WTC11 (cell line): Measurements from ENCODE around the gene TBC1D22A. TPM values are rescaled to one million over a fixed set of nuclear protein-coding genes. Genes with fewer than 3 reads are reported as not detected.

Experiments
- ATAC-seq: fragments of 200-7000 bp; cut with Tn5 transposase; 2 replicates; pipeline ENCODE4 v1.10.0; 2021; ENCODE audit warnings: mild to moderate bottlenecking, moderate library complexity
- CTCF ChIA-PET: fragments of 300-600 bp; sonication (Branson Sonifier 250); formaldehyde crosslinking; loops from one replicate; lab custom pipeline; 2021; ENCODE audit warnings: antibody characterized with exemption; lab: Charles Lee
- POLR2A ChIA-PET: fragments of 350-600 bp; sonication (Branson Sonifier 250); formaldehyde crosslinking; loops from one replicate; lab custom pipeline; 2021; ENCODE audit warnings: antibody characterized with exemption; lab: Charles Lee
- DNase-seq: peaks from one replicate; pipeline ENCODE4 v3.0.0; 2021; ENCODE audit warnings: low spot score
- H3K27ac Mint-ChIP-seq: 2 replicates; pipeline ENCODE4 v1.8.0; 2021; ENCODE audit warnings: mixed read lengths
- H3K27me3 Mint-ChIP-seq: 2 replicates; pipeline ENCODE4 v1.8.0; 2021; ENCODE audit warnings: low read depth, mild to moderate bottlenecking, moderate library complexity, mixed read lengths
- H3K36me3 Mint-ChIP-seq: 2 replicates; pipeline ENCODE4 v1.8.0; 2021; ENCODE audit warnings: mixed read lengths
- H3K4me1 Mint-ChIP-seq: 2 replicates; pipeline ENCODE4 v1.8.0; 2022; ENCODE audit warnings: mixed read lengths
- H3K4me3 Mint-ChIP-seq: 2 replicates; pipeline ENCODE4 v1.8.0; 2021; ENCODE audit warnings: mild to moderate bottlenecking, moderate library complexity, mixed read lengths
- H3K9me3 Mint-ChIP-seq: 2 replicates; pipeline ENCODE4 v1.8.0; 2021; ENCODE audit warnings: mixed read lengths
- ETV6 ChIP-seq: sonication (generic); formaldehyde crosslinking; IDR thresholded peaks from 2 replicates; pipeline ENCODE4 v1.8.1; 2022; ENCODE audit warnings: mild to moderate bottlenecking, missing genetic modification reagents
- FOXP1 ChIP-seq: sonication (generic); formaldehyde crosslinking; IDR thresholded peaks from 2 replicates; pipeline ENCODE4 v1.8.0; 2022; ENCODE audit warnings: missing genetic modification reagents, mild to moderate bottlenecking, moderate library complexity, borderline replicate concordance
- IRF2 ChIP-seq: sonication (generic); formaldehyde crosslinking; IDR thresholded peaks from 2 replicates; pipeline ENCODE4 v1.8.0; 2022; ENCODE audit warnings: low read depth, missing genetic modification reagents, borderline replicate concordance
- NR3C1 ChIP-seq: sonication (generic); formaldehyde crosslinking; conservative IDR thresholded peaks from 2 replicates; pipeline ENCODE4 v1.8.1; 2023; ENCODE audit warnings: low read depth, mild to moderate bottlenecking, missing genetic modification reagents
- ZNF138 ChIP-seq: sonication (generic); formaldehyde crosslinking; conservative IDR thresholded peaks from 2 replicates; pipeline ENCODE4 v1.8.1; 2022; ENCODE audit warnings: mild to moderate bottlenecking, moderate library complexity, missing genetic modification reagents
- ZNF232 ChIP-seq: sonication (generic); formaldehyde crosslinking; IDR thresholded peaks from 2 replicates; pipeline ENCODE4 v1.8.0; 2022; ENCODE audit warnings: mild to moderate bottlenecking, missing genetic modification reagents
- total RNA-seq: library from RNA; stranded (reverse); gene quantifications from 3 replicates; pipeline ENCODE4 v1.2.3, GENCODE V29; 2021
- TF ChIP-seq, protein P1 (sequence below): fragments of 250-450 bp; sonication (Bioruptor Pico); IDR thresholded peaks from 2 replicates; pipeline ENCODE4 v1.9.0; 2021; ENCODE audit warnings: moderate library complexity, mild to moderate bottlenecking, inconsistent platforms, borderline replicate concordance
- TF ChIP-seq, protein P2 (sequence below): fragments of 250-450 bp; sonication (Bioruptor Pico); IDR thresholded peaks from 2 replicates; pipeline ENCODE4 v1.8.0; 2021; ENCODE audit warnings: mild to moderate bottlenecking
- TF ChIP-seq, protein P3 (sequence below): sonication (generic); formaldehyde crosslinking; IDR thresholded peaks from 2 replicates; pipeline ENCODE4 v1.8.1; 2023; ENCODE audit warnings: mild to moderate bottlenecking, missing genetic modification reagents, borderline replicate concordance
- TF ChIP-seq, protein P4 (sequence below): fragments of 250-450 bp; sonication (Bioruptor Pico); IDR thresholded peaks from 2 replicates; pipeline ENCODE4 v1.9.0; 2021; ENCODE audit warnings: mild to moderate bottlenecking, borderline replicate concordance
- TF ChIP-seq, protein P5 (sequence below): fragments of 200-600 bp; IDR thresholded peaks from 2 replicates; pipeline ENCODE4 v1.8.0; 2022; ENCODE audit warnings: antibody characterized with exemption

Gene TBC1D22A
- total RNA-seq, 1 experiment from 2014 or later = 18.1 TPM

DNA sequence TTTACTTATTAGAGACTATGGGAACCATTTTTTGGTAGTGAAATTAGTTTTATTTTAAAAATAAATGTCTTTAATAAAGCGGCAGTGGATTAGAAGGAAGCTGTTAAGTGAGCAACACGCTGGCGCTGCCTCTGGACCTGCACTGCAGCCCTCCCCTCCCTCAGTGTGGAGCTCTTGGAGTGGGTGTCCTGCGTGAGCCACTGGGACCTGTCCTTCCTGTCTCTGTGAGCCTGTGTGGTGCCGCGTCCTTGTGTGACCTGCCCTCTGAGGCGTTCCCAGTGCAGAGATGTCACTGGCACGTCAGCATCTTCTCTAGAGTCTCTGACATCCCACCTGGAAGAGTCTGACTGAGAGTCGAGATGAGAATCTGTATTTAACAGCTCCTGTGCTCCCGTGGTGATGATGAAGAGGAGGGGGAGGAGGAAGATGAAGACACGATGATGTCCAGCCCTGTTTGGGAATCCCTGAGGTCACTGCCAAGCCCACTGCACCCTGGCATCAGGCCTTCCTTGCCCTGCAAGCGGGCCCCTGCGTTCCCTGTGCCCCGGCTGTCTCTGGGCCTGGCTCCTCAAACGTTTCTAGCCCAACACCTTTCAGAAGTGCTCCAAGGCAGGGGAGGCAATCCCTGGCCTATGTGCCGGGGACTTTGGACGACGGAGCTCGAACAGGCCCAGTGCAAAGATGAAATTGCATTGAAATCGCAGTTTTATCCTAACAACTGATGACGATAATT is 271.8 kb downstream of the TBC1D22A start:
- no peak for DNase-seq
- TF ChIP-seq, protein P1, sequence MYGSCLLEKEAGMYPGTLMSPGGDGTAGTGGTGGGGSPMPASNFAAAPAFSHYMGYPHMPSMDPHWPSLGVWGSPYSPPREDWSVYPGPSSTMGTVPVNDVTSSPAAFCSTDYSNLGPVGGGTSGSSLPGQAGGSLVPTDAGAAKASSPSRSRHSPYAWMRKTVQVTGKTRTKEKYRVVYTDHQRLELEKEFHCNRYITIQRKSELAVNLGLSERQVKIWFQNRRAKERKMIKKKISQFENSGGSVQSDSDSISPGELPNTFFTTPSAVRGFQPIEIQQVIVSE (CRISPR knock-in tag) = no peak
- TF ChIP-seq NR3C1 (no peak), ETV6 (CRISPR knock-in tag) (no peak), FOXP1 (CRISPR knock-in tag) (no peak), ZNF232 (no peak)
- TF ChIP-seq, protein P2, sequence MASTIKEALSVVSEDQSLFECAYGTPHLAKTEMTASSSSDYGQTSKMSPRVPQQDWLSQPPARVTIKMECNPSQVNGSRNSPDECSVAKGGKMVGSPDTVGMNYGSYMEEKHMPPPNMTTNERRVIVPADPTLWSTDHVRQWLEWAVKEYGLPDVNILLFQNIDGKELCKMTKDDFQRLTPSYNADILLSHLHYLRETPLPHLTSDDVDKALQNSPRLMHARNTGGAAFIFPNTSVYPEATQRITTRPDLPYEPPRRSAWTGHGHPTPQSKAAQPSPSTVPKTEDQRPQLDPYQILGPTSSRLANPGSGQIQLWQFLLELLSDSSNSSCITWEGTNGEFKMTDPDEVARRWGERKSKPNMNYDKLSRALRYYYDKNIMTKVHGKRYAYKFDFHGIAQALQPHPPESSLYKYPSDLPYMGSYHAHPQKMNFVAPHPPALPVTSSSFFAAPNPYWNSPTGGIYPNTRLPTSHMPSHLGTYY = no peak
- TF ChIP-seq, protein P3, sequence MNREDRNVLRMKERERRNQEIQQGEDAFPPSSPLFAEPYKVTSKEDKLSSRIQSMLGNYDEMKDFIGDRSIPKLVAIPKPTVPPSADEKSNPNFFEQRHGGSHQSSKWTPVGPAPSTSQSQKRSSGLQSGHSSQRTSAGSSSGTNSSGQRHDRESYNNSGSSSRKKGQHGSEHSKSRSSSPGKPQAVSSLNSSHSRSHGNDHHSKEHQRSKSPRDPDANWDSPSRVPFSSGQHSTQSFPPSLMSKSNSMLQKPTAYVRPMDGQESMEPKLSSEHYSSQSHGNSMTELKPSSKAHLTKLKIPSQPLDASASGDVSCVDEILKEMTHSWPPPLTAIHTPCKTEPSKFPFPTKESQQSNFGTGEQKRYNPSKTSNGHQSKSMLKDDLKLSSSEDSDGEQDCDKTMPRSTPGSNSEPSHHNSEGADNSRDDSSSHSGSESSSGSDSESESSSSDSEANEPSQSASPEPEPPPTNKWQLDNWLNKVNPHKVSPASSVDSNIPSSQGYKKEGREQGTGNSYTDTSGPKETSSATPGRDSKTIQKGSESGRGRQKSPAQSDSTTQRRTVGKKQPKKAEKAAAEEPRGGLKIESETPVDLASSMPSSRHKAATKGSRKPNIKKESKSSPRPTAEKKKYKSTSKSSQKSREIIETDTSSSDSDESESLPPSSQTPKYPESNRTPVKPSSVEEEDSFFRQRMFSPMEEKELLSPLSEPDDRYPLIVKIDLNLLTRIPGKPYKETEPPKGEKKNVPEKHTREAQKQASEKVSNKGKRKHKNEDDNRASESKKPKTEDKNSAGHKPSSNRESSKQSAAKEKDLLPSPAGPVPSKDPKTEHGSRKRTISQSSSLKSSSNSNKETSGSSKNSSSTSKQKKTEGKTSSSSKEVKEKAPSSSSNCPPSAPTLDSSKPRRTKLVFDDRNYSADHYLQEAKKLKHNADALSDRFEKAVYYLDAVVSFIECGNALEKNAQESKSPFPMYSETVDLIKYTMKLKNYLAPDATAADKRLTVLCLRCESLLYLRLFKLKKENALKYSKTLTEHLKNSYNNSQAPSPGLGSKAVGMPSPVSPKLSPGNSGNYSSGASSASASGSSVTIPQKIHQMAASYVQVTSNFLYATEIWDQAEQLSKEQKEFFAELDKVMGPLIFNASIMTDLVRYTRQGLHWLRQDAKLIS = no peak
- TF ChIP-seq, protein P4, sequence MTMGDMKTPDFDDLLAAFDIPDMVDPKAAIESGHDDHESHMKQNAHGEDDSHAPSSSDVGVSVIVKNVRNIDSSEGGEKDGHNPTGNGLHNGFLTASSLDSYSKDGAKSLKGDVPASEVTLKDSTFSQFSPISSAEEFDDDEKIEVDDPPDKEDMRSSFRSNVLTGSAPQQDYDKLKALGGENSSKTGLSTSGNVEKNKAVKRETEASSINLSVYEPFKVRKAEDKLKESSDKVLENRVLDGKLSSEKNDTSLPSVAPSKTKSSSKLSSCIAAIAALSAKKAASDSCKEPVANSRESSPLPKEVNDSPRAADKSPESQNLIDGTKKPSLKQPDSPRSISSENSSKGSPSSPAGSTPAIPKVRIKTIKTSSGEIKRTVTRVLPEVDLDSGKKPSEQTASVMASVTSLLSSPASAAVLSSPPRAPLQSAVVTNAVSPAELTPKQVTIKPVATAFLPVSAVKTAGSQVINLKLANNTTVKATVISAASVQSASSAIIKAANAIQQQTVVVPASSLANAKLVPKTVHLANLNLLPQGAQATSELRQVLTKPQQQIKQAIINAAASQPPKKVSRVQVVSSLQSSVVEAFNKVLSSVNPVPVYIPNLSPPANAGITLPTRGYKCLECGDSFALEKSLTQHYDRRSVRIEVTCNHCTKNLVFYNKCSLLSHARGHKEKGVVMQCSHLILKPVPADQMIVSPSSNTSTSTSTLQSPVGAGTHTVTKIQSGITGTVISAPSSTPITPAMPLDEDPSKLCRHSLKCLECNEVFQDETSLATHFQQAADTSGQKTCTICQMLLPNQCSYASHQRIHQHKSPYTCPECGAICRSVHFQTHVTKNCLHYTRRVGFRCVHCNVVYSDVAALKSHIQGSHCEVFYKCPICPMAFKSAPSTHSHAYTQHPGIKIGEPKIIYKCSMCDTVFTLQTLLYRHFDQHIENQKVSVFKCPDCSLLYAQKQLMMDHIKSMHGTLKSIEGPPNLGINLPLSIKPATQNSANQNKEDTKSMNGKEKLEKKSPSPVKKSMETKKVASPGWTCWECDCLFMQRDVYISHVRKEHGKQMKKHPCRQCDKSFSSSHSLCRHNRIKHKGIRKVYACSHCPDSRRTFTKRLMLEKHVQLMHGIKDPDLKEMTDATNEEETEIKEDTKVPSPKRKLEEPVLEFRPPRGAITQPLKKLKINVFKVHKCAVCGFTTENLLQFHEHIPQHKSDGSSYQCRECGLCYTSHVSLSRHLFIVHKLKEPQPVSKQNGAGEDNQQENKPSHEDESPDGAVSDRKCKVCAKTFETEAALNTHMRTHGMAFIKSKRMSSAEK (CRISPR knock-in tag) = no peak
- Mint-ChIP-seq H3K4me3 (no peak overlapping the region), H3K36me3 (no peaks in the 10 kb centered on the region), H3K27ac (peak overlapping the region; percentile 67), H3K9me3 (no peaks in the 10 kb centered on the region), H3K4me1 (peaks cover 5% of the 10 kb centered on the region; the same call in 1 of the 2 replicates), H3K27me3 (no peaks in the 10 kb centered on the region)
- no peak for ATAC-seq
- ChIA-PET CTCF (no interaction called here), POLR2A (no interaction called here)

DNA sequence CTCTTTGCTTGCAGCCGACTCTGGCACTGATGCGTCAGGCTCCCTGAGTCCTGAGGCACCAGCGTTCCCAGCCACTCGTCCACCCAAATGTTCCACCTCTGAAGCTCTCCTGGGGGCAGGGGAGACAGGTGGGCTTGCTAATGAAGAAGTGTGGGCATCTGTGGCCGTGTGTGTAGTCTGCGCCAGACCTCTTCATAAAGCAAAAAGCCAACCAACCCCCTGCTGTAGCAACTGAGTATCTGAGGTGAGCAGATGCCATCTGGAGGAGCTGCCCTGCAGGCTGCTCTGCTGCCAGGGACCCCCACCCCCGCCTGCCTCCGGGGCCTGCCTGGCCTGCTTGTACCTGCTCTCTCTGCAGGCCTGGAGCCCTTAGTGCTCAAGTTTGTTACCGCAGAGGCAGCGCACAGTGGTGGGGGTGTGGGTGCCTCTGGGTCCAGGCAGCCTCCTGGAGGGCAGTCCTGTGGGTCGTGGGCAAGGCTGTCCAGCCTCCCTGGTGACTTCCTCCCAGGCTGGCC is 272.5 kb downstream of the TBC1D22A start:
- Mint-ChIP-seq H3K9me3 (no peaks in the 10 kb centered on the region), H3K36me3 (no peaks in the 10 kb centered on the region), H3K27ac (0 out of 2 replicates have a peak overlapping the region, but pooled peaks have one; percentile 57), H3K27me3 (no peaks in the 10 kb centered on the region), H3K4me3 (no peak overlapping the region), H3K4me1 (no peaks in the 10 kb centered on the region; the same call in 1 of the 2 replicates)
- no peak for DNase-seq
- ChIA-PET CTCF (interaction anchor here (3.0 kb wide), 1 partner anchor 22 kb away, joined by 11 read pairs; no protein-coding TSS in a partner anchor), POLR2A (no interaction called here)
- TF ChIP-seq ZNF138 (CRISPR knock-in tag) = no peak
- TF ChIP-seq, protein P5, sequence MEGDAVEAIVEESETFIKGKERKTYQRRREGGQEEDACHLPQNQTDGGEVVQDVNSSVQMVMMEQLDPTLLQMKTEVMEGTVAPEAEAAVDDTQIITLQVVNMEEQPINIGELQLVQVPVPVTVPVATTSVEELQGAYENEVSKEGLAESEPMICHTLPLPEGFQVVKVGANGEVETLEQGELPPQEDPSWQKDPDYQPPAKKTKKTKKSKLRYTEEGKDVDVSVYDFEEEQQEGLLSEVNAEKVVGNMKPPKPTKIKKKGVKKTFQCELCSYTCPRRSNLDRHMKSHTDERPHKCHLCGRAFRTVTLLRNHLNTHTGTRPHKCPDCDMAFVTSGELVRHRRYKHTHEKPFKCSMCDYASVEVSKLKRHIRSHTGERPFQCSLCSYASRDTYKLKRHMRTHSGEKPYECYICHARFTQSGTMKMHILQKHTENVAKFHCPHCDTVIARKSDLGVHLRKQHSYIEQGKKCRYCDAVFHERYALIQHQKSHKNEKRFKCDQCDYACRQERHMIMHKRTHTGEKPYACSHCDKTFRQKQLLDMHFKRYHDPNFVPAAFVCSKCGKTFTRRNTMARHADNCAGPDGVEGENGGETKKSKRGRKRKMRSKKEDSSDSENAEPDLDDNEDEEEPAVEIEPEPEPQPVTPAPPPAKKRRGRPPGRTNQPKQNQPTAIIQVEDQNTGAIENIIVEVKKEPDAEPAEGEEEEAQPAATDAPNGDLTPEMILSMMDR = no peak
- TF ChIP-seq IRF2 (CRISPR knock-in tag) = no peak
- ATAC-seq = no peak
